Sigmoid colon (tissue), 4 donors: ENCODE data around the gene LTN1.

Experiments
- EP300 ChIP-seq, 4 donors: sonication (generic); formaldehyde crosslinking; IDR thresholded peaks; one replicate each; pipeline ENCODE4 v1.6.1; 2017; ENCODE audit warnings: antibody characterized with exemption in 4 of 4
- TF ChIP-seq, protein P1 (sequence below), 4 experiments: fragments of 450-650 bp in 3 of 4; fragments of 200-600 bp in 1 of 4; IDR thresholded peaks; one replicate each; pipeline ENCODE4 v1.5.1; 2016 to 2019; ENCODE audit warnings: antibody characterized with exemption in 4 of 4, mild to moderate bottlenecking in 3 of 4, moderate library complexity in 2 of 4

DNA sequence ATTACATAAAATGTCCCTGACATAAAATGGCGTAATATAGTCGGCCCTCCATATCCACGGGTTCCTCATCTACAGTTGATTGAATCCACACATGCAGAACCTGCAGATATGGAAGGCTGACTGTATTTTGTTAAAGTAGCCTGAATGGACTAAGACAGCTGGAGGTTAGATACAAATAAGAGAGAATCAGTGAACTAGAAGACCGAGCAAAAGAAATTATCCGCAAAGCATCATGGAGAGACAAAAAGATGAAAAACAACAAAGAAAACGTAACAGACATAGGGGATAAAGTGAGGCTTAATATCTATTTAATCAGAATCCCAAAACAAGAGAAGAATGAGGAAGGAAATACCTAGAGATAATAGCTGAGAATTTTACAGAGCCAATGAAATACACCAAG is 20.3 kb downstream of the LTN1 start:
- TF ChIP-seq, protein P1, sequence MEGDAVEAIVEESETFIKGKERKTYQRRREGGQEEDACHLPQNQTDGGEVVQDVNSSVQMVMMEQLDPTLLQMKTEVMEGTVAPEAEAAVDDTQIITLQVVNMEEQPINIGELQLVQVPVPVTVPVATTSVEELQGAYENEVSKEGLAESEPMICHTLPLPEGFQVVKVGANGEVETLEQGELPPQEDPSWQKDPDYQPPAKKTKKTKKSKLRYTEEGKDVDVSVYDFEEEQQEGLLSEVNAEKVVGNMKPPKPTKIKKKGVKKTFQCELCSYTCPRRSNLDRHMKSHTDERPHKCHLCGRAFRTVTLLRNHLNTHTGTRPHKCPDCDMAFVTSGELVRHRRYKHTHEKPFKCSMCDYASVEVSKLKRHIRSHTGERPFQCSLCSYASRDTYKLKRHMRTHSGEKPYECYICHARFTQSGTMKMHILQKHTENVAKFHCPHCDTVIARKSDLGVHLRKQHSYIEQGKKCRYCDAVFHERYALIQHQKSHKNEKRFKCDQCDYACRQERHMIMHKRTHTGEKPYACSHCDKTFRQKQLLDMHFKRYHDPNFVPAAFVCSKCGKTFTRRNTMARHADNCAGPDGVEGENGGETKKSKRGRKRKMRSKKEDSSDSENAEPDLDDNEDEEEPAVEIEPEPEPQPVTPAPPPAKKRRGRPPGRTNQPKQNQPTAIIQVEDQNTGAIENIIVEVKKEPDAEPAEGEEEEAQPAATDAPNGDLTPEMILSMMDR (IDR thresholded peaks at IDR 0.05), result no peak
- TF ChIP-seq EP300 (IDR thresholded peaks at IDR 0.05), result no peak
